NCI-H82 (cell line): ENCODE results near the gene BSDC1.
"Not testable (repeated sequence)": the region's sequence is repeated elsewhere in the genome, so short reads cannot be mapped to it uniquely, and the experiment has no call there.

Experiments
- DNase-seq: peaks from one replicate; lab custom pipeline; 2025; lab: John Stamatoyannopoulos, UW

Gene BSDC1, protein sequence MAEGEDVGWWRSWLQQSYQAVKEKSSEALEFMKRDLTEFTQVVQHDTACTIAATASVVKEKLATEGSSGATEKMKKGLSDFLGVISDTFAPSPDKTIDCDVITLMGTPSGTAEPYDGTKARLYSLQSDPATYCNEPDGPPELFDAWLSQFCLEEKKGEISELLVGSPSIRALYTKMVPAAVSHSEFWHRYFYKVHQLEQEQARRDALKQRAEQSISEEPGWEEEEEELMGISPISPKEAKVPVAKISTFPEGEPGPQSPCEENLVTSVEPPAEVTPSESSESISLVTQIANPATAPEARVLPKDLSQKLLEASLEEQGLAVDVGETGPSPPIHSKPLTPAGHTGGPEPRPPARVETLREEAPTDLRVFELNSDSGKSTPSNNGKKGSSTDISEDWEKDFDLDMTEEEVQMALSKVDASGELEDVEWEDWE

GRCh38 chr1:32394141-32394889 is at the start of gene BSDC1:
TSS of gene BSDC1 (minus strand) at chr1:32394441. CDS start at chr1:32394414, 27 bp downstream.
- peak; percentile 100 for DNase-seq

DNA sequence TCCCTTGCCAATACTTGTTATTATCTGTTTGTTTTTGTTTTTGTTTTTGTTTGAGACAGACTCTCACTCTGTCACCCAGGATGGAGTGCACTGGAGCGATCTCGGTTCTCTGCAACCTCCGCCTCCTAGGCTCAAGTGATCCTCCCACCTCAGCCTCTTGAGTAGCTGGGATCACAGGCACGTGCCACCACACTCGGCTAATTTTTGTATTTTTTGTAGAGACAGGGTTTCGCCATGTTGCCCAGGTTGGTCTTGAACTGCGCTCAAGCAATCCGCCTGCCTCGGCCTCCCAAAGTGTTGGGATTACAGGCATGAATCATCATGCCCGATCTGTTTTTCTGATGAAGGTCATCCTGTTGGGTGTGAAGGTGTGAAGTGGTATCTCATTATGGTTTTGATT is 47.2 kb upstream of the BSDC1 start:
- not testable (repeated sequence) for DNase-seq

DNA sequence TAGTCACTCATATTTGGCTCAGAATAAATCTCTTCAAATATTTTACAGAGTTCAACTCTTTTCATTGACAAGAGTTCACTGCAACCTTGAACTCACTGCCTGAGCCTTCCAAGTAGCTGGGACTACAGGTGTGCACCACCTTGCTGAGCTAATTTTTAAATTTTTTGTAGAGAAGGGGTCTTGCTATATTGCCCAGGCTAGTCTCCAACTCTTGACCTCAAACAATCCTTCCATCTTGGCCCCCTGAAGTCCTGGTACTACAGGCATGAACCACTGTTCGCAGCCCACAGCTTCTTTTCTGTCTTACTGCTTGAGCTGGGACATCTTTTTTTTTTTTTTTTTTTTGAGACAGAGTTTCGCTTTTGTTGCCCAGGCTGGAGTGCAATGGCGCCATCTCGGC is 44.5 kb upstream of the BSDC1 start:
- not testable (repeated sequence) for DNase-seq

DNA sequence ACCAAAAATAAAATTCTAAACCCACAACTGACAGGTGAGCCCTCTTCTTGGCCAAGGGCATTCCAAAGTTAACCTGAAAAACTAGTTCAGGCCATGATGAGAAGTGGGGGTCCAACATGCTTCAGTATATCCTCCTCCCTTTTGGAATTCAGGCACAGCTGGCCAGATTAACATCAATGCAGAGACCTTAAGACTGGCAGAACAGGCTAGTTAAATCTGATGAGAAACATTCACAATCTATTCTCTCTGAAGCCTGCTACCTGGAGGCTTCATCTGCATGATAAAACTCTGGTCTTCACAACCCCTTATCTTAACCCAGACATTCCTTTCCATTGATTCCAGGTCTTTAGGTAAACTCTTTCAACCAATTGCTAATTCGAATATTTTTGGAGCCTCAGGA is 43.9 kb upstream of the BSDC1 start:
- DNase-seq = peak; percentile 45

- DNase-seq = peak; percentile 83
Measured at GRCh38 chr1:32431736-32432400, 37.6 kb upstream of the BSDC1 start.

DNA sequence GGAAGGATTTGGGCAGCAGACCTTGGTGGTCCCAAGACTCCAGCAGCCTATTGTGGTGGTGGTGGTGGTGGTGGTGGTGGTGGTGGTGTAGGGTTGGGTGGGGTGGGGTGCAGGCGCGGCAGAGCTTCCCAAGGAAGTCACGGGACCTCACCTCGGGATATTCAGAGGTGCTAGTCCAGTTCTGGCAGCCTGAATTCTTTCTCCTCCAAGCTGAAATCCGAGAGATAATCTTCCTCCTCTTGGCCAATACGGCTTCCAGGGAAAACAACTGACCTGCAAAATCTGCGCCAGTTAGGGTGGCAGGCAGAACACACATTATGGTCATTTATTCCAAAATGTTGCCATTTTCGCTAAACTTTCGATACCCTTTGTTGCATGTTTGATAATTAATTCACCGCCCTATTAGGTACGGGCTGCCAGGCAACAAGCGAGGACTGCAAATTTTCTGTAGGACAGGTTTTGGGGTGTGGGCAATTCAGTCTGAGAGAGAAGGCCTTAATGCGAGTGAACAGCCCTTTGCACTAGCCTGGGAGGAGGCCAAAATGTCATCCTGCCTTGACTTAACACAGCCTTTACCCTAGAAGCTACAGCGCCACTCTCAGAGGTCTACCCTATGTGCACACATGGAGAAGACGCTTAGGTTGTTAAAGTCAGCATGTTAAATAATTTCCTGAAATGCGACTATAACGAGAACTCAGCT is 33.2 kb upstream of the BSDC1 start:
- DNase-seq = no peak

DNA sequence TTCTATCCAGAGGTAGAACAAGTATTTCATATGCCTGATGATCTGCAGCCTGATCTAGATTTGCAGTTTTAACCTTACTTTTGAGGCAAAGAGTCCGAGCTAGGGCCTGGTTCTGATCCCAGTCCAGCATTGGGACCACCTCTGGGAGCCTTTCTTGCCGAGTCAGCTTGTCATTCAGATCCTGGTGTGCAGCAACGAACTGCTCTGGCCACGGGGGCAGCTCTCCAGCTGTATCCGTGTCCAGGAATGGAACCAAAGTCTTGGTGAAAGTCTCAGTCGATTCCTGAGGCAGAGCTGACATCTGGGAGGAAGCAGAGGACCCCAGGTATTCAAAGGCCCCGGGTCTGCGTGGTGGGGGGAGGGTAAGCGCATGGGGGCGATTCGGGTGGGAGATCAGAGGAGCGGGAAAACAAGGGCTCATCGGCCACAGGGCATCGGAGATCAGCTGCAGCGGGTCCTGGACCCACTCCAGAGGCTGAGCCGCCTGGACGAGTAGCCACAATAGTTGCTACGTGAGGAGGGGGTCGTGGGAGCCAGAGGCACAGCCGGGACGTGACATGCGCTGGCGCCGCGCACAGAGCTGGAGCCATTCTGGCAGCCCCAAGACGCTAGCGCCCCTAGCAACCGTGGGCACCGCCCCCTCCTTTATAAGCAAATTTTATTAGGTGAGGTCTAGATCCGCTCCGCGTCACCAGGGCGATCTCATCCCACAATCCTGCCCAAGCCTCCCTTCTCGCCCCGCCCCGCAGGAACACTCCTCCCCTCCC is 32.4 kb upstream of the BSDC1 start:
- peak; percentile 91 for DNase-seq

- no peak for DNase-seq
Measured at GRCh38 chr1:32421775-32422174, 27.5 kb upstream of the BSDC1 start.

DNA sequence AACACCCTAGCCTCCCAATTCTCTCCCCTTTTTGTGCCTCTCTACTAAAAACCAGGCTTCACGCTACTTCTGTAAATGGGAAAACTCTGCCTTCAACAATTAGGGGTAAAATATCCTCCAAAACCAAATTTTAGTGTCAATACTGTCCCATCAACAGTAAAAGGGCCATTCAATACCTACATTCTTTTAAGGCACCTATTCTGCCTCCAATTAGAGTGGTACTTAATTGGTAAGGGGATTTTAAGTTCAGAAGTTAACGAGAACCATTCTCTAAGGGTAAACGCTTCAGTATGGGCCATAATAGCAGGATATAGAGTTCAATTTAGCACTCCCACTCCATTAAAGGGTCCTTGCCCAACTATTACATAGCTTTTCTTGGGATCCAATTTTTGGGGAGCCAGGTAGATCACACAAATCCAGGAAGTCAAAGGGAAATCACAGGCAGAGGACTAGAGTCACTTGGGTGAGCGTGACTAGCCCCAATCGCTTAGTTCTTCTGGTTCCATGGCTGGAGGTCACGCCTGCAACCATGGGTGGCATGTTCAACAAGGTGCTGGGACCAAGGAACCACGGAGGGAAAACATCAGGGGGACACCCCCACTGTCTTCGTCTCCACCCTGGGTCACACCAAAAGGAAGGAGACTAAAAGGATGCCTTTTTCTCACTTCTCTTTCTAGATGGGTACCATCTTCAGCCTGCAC is 20.1 kb upstream of the BSDC1 start:
- DNase-seq = no peak

GRCh38 chr1:32413507-32414185 is 19.4 kb upstream of the BSDC1 start:
- peak; percentile 95 for DNase-seq

DNA sequence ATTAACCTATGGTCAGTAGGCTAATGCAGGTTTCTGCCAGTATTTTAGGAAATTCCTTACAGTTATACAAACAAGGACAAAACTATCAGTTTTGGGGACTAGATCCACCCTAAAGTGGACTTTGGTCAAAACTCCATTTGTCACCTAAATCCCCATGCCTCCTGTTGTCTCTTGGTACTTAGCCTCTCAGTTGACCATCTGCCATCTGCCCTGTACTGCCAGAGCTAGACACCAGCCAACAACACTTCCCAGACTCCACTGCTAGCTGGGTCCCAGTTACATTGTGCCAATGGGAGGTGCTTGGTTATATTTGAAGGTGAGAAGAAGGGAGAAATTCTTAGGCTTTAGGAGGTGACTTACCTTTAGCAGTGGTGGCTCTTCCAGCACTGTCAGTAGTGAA is 17.0 kb upstream of the BSDC1 start:
- DNase-seq = peak; percentile 82

DNA sequence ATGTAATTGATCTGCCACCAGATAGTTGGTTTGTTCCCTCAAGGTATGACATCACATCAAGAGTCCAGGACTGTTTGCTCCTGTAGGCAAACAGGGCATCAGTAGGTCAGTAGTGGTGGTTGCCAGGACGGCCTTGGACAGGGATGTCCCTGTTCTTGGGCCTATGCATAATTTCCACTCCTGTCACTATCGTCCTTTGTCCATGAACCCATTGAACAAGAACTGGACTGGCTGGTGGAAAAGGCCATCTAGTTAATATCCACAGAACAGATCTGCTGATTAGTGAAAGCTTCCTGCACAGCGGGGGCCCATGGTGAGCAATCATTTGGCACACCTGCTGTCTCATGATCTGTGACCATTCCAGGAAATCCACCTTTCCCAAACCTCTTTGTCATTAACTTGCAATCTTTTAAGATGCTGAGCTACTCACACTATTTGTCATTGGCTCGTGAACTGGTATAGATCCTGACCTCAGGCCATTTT is 12.4 kb upstream of the BSDC1 start:
- no peak for DNase-seq

- no peak for DNase-seq
Measured at GRCh38 chr1:32405672-32406467, 11.6 kb upstream of the BSDC1 start.

DNA sequence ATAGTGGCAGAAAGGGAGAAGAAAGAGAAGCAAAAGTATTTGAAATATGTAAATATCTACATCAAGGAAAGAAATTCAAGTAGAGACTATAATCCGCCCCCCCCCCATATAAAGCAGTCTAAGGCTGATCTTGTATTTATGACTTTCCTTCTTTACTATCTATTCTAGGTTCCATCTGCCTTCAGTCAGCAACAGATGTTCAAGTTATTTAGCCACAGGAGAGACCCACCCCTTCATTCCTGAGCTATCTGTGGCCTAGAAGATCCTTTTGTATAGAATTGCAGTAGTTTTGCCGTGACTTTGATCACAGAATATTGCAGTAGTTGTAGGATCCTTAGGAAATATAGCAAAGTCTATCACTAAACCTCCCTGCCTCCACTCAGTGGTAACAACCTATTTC is 10.7 kb upstream of the BSDC1 start:
- peak; percentile 84 for DNase-seq

DNA sequence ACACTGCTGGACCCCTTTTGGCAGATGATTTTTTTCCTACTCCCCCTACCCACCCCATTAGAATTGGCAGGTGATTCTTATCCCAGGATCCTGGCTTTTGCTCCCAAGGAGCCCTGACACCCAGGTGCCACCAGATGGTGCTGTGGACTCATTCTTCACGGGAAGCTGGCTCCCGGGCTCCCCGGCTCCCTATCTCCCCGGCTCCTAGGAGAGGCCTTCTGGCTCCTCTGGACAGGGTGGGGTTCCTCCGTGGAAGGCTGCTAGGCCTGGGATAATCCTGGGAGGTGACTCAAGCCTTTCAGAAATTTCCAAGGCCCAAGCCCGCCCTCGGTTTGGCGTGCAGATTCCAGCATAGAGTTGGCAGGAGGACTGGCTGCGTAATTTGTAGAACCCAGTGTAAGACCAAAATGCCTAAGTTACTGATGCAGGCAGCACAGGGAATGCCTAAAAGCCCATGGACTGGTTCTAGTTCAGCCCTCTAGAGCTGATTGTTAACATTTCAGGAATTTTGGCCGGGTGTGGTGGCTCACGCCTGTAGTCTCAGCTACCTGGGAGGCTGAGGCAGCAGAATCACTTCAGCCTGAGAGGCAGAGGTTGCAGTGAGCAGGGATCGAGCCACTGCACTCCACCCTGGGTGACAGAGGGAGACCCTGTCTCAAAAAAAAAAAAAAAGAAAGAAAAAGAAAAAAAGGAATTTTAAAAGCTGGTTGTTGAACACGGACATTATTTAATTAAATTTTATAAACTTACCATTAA is 6.8 kb upstream of the BSDC1 start:
- peak; percentile 97 for DNase-seq

GRCh38 chr1:32399843-32400242 is 5.6 kb upstream of the BSDC1 start:
- no peak for DNase-seq

DNA sequence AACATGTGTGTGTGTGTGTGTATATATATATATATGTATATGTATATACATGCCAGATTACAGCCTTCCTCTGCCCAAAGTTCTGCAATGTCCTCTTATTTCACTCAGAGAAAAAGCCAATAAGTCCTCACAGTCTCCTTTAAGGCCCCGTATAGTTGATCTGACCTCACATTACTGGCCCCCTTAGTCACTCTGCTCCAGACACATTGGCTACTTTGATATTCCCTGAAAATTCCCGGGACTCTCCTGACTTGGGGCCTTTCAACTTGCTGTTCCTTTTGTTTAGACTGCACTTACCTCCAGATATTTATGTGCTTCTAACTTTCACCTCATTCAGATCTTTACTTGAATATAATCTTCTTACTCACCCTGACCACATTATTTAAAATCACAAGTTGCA is 4.2 kb upstream of the BSDC1 start:
- no peak for DNase-seq

GRCh38 chr1:32396524-32396923 is 2.3 kb upstream of the BSDC1 start:
- DNase-seq = not testable (repeated sequence)
